ENCODE measurements around the gene NFKB1.
A peak's percentile ranks its signal among the peaks of the same experiment; 100 is the strongest.

NFKB1 gene

GRCh38 chr4:102533348-102533747, 32.2 kb downstream of the NFKB1 start:
- no peak for DNase-seq

DNA sequence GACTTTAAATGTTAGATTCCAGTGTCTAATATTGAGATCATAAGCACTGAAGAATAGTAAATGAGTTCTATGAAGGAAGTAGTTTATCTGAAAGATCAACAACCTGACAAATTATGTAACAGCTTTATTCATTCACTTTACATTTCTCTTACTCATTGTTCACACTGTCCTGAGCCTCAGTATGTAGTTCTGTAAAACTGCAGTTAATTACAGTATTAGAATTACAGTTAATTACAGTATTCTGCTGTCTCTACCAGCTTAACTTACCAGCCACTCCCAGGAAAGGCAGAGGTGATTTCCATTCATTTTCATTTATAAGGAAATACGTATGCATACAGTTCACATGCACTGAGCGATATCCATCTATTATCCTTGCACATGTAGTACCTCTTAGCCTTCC, 32.7 kb downstream of the NFKB1 start:
- peak; percentile 11 to 60 for DNase-seq

- DNase-seq: no peak
These were observed 33.7 kb downstream of the NFKB1 start for GRCh38 chr4:102534845-102535244.

GRCh38 chr4:102535398-102536082, 34.4 kb downstream of the NFKB1 start:
- no peak for DNase-seq

GRCh38 chr4:102536768-102537167, 35.6 kb downstream of the NFKB1 start:
- DNase-seq: no peak

DNA sequence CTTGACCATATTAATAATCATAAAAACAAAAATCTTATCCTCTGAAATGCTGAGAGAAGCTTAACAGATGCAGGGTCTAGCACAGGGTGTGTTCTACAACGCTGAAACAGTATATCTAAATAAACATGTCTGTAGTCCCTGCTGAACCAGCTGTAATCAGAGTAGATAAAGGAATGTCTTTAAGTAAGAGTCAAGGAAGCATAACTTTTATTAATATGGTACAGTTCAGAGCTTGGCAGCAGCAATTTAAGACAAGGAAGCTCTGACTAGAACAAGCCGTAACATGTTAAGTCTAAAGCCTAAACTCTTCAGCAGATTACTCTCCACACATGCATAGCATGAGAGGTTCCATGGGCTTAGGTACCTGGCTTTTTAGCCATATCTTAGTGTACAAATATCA, 36.1 kb downstream of the NFKB1 start:
- DNase-seq: no peak

DNA sequence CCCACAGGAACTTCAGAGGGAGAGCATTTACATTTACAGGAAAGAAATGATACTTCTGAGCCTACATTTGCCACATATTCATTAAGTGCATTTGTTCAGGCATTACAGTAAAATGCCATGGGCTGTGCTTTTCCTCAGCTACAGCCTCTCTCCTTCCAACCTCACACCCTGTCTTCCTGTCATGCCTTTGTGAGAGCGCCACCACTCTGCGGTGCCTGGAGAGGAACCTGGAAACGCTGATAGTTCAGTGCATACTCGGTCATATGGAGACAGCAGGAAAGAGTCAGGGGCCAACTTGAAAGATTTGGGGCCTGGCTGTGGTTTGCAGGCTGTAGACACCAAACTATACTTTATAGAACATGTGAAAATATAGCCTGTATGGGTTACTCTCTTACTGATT, 40.5 kb downstream of the NFKB1 start:
- DNase-seq: no peak

DNA sequence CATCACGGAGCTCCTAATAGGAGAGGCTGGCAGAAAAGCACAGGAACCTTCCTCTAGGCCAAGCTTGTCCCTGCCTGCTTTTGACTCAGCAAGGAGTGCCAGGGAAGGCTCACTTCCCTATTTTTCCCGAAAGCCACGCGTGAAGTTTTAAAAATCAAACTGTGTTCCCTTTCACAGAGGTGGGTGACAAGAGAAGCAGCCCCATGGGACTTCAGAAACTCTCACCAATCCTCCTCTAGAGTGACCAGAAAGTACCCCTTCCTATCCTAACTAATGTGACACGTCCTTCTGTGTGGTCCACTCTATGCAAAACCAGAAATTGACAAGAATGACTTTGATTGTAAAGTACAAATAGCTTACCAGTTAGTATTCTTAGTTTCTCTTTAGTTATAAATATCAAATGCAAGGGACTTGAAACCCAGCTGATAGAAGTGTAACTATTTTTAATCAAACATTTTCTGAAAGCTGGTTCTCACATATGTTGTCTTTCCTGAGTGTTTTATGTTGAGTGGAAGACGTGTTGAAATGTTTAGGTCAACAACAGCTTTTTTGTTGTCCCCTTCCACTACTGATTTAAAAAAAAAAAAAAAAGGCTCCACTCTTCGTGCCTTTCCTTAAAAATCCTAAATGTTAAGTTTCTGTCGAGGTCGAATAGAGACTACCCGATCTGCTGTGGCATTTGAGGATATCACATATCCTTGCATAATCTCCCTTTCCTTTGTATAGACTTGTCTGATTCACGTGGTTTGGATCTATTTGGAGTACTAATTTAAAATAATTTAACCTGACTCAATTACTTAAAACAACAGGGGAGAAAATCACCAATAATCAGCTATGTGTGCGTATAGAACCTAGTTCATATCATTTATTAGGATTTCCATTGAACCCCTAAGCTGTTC, 42.1 kb downstream of the NFKB1 start:
- DNase-seq: no peak

DNA sequence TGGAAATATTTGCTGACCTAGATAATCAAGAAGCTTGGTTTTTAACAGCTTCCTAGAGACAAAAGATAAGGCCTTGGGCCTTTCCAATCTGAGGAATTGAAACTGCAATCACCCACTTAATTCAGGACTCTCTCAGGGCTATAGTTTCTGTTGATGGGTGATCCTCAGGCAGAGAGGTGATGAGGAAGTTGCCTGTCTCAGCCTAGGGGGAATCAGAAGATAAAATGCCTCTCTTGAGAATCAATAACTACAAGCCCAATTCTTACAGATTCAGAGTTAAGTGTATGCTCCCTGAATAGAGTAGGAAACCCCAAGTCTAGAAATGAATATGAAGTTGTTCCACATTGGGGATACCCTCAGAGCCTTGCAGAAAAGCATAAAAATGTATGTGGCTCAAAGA, 45.5 kb downstream of the NFKB1 start:
- no peak for DNase-seq

GRCh38 chr4:102547973-102548372, 46.8 kb downstream of the NFKB1 start:
- no peak for DNase-seq

GRCh38 chr4:102551958-102552565, 50.9 kb downstream of the NFKB1 start:
- DNase-seq: no peak

GRCh38 chr4:102552781-102553180, 51.6 kb downstream of the NFKB1 start:
- DNase-seq: no peak

DNA sequence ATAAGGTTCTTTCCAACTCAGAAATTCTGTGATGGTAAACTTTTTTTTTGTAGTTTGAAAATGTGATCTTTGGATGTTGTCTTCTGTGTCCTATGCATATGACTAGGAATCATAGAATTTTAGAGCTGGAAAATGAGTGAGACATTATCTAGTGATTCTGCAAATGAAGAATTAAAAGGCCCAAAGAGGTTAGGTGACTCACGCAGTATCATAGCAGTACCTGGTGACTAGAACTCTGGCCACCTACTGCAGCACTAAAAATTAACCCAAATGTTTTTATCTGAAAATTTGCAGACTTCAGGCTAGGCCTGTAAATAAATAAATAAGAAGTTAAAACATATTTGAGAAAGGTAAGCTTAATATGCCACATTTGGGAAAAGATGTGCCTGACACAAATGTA, 52.8 kb downstream of the NFKB1 start:
- DNase-seq: no peak

- no peak for DNase-seq
These were observed 53.3 kb downstream of the NFKB1 start for GRCh38 chr4:102554482-102554881.

DNA sequence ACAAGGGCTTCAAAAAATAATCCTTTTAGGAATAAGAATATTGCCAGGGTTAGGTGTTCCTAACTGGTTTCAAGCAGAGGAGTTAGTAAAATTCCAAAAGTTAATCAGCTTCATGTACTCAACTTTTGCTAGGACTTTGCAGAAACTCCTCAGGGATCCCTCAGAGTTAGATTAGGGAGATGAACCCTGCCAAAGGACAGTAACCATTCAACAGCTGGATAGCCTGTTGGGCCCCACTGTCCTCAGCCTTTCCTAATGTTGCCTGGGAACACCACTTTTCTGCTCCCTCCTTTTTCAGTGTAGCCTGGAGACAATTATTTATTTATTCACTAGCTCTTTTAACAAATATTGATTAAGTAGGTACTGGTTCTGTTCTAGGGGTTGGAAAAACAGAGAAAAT, 53.8 kb downstream of the NFKB1 start:
- DNase-seq: no peak

DNA sequence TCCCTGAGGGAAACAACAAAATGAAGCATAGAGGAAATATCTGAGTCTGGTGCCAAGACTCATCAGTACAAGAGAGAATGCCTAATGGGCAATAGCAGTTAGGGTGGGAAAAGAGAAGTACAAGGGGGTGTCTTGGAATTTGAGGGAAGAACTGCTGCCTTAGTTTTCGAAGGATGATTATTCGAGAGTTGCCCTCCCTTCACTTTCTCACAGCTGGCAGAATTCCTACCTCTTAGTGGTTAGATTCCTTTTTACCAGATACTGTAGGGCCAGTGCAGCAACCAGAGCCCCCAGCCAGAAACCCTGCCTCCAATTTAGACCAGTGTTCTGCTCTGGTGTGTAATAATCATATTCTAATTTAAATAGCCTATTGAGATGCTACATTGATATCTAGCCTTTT, 56.5 kb downstream of the NFKB1 start:
- no peak for DNase-seq

- no peak for DNase-seq
These were observed 59.0 kb downstream of the NFKB1 start for GRCh38 chr4:102560115-102560514.

- no peak for DNase-seq
These were observed 59.6 kb downstream of the NFKB1 start for GRCh38 chr4:102560571-102561341.

DNA sequence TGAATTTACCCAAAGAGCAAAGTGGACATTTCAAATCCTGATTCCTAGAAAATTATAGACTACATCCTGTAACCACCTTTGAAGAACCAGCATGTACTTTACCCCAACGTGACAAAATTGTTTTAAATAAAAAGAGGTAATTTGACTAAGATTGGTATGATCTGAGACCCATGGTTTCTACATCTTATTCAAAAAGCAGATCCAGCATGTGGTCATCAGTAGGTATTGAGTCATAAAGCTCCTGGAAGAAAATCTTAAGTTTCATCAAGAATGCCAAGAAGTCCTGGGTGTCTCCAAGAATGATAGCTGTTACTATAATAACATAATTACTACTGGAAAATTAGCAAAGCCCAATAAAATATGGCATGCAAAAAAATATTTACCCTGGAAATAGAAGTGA, 61.8 kb downstream of the NFKB1 start:
- no peak for DNase-seq

DNA sequence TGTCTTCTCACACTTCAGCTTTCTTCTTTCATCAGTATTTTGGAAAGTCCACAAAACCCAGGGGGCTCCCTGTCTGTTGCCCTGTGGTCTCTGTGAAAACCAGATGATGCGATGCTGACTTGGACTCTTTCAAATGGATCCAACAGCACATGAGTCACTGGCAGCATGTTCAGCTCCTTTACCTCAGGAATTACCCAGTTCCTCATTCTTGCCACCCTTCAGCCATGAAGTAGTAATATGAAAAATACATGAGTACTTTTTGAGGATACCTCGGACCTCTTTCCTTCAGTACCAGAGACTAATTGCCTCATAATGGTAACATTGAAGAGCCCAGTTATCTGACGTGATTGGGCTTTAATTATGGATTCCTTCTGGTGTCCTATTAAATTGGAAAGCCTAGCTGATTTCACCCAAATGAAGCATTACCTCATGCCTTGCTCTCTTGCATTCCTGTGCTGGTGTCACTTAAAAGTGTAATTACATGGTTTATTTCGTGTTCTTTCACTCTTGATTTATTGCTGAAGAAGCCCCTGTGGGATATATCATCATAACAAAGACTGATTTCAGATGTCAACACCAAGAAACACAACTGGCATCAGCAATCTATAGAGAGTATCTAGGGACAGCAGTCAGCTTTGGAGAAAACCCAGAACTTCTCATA, 63.4 kb downstream of the NFKB1 start:
- DNase-seq: no peak

DNA sequence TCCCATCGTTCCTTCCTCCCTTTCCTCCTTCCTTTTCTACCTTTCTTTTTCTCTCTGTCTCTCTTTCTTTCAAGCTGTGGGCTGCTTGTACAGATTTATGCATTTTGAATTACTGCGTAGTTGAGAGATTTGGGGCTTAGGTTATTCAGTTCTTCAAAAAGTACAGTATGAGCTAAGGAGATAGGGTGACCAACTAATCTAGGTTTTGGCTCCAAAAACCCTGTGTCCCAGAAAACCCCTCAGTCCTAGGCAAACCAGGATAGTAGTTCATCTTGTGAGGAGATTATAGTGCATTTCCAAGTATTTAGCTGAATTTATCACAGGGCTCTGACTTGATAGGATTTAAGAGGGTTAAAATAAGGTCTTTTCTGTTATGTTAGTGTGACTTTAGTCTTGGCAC, 64.5 kb downstream of the NFKB1 start:
- DNase-seq: no peak

GRCh38 chr4:102566426-102566825, 65.3 kb downstream of the NFKB1 start:
- no peak for DNase-seq

DNA sequence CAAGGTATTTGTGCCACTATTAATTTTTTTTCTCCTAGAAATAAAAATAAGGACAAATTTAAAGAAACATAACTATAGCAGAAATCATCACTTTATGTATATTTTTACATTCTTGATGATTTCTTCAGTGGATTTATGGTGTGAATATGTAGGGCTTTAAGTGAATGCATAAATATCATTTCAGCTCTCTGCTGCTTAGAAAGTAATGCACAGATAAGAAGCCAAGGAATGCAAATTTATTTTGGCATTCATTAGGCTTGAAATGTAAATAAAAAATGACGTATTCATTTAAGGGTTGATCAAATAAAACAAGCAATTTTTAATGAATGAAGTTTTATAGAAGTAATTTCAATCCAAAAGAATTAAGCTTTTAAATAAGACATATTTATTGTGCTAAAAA, 66.3 kb downstream of the NFKB1 start:
- no peak for DNase-seq

Data from NCI-H2081 (cell line).